SU-DHL-6 (cell line): Measurements from ENCODE around the gene MDM2.

Source experiments
- H2AFZ ChIP-seq: fragments of 200-600 bp; sonication (generic); 2 replicates; pipeline ENCODE4 v1.6.1; 2014; ENCODE audit warnings: low read depth, mild to moderate bottlenecking, moderate library complexity, mixed read lengths, antibody characterized with exemption, low read length; ENCODE audit not compliant: severe bottlenecking
- H3F3A ChIP-seq: fragments of 200-600 bp; shearing (Covaris generic); 2 replicates; pipeline ENCODE4 v1.6.0; 2016; ENCODE audit warnings: antibody characterized with exemption, mild to moderate bottlenecking; ENCODE audit not compliant: insufficient read depth
- H3K27ac ChIP-seq: fragments of 200-600 bp; sonication (generic); 2 replicates; pipeline ENCODE4 v1.5.1; 2016; ENCODE audit warnings: low read depth, mild to moderate bottlenecking, low read length, moderate library complexity, mixed read lengths
- H3K27me3 ChIP-seq: fragments of 200-600 bp; sonication (generic), shearing (Covaris generic); 2 replicates; pipeline ENCODE4 v1.6.0; 2014; ENCODE audit warnings: mild to moderate bottlenecking, low read length
- H3K36me3 ChIP-seq: fragments of 200-600 bp; sonication (generic); 2 replicates; pipeline ENCODE4 v1.6.1; 2014; ENCODE audit warnings: mild to moderate bottlenecking, low read length, mixed read lengths
- H3K4me2 ChIP-seq: fragments of 300-600, 200-600 bp; shearing (Covaris generic), sonication (generic); 2 replicates; pipeline ENCODE4 v1.6.0; 2014; ENCODE audit warnings: low read length, low read depth, mild to moderate bottlenecking; ENCODE audit not compliant: poor library complexity, severe bottlenecking
- H3K4me3 ChIP-seq: fragments of 200-600 bp; sonication (generic); 2 replicates; pipeline ENCODE4 v1.5.1; 2014; ENCODE audit warnings: antibody characterized with exemption, low read length, mild to moderate bottlenecking, mixed read lengths; ENCODE audit not compliant: insufficient read depth, poor library complexity, severe bottlenecking
- H3K79me2 ChIP-seq: fragments of 200-600 bp; sonication (generic); 2 replicates; pipeline ENCODE4 v1.6.1; 2014; ENCODE audit warnings: mild to moderate bottlenecking, low read length, moderate library complexity; ENCODE audit not compliant: insufficient read depth
- H3K9ac ChIP-seq: fragments of 200-600 bp; sonication (generic); 2 replicates; pipeline ENCODE4 v1.7.0; 2014; ENCODE audit warnings: mild to moderate bottlenecking, low read length
- H3K9me2 ChIP-seq: fragments of 200-600 bp; sonication (generic); replicated peaks from 2 replicates; pipeline ENCODE4 v1.6.1; 2014; ENCODE audit warnings: low read length; ENCODE audit not compliant: insufficient read depth
- H3K9me3 ChIP-seq: fragments of 200-600 bp; sonication (generic); 2 replicates; pipeline ENCODE4 v1.6.1; 2014; ENCODE audit warnings: low read length, mixed read lengths; ENCODE audit not compliant: insufficient read depth
- H4K20me1 ChIP-seq: fragments of 200-600 bp; sonication (generic); 2 replicates; pipeline ENCODE4 v1.6.1; 2014; ENCODE audit warnings: low read depth, mild to moderate bottlenecking, antibody characterized with exemption, low read length, moderate library complexity, mixed read lengths
- CTCF ChIP-seq: fragments of 200-600 bp; sonication (generic); IDR thresholded peaks from one replicate; pipeline ENCODE4 v1.5.1; 2017; ENCODE audit warnings: antibody characterized with exemption, mild to moderate bottlenecking, low read length, moderate library complexity; ENCODE audit not compliant: insufficient read depth, poor library complexity, severe bottlenecking
- EZH2phosphoT487 ChIP-seq: fragments of 200-600 bp; sonication (generic), shearing (Covaris generic); conservative IDR thresholded peaks from 2 replicates; pipeline ENCODE4 v1.6.1; 2018; ENCODE audit warnings: mild to moderate bottlenecking, antibody characterized with exemption, low read length, moderate library complexity, mixed read lengths

MDM2 gene

GRCh38 chr12:68871396-68871795, 63.4 kb downstream of the MDM2 start:
- Histone ChIP-seq H3K9ac (no peak overlapping the region), H3F3A (no peaks in the 10 kb centered on the region), H3K9me2 (no peaks in the 10 kb centered on the region), H3K79me2 (no peaks in the 10 kb centered on the region), H3K27me3 (no peaks in the 10 kb centered on the region), H2AFZ (peak overlapping the region; percentile 64), H3K36me3 (no peaks in the 10 kb centered on the region), H3K4me3 (no peak overlapping the region), H3K4me2 (no peak overlapping the region), H3K27ac (no peak overlapping the region), H3K9me3 (no peaks in the 10 kb centered on the region), H4K20me1 (no peaks in the 10 kb centered on the region)
- TF ChIP-seq EZH2phosphoT487 (no peak), CTCF (no peak)

GRCh38 chr12:68871921-68872320, 63.9 kb downstream of the MDM2 start:
- H3K27me3 ChIP-seq = no peaks in the 10 kb centered on the region
- no peak overlapping the region for H3K9ac ChIP-seq
- no peaks in the 10 kb centered on the region for H4K20me1 ChIP-seq
- H3K9me2 ChIP-seq = no peaks in the 10 kb centered on the region
- no peaks in the 10 kb centered on the region for H3K36me3 ChIP-seq
- H3K4me3 ChIP-seq = no peak overlapping the region
- H3K4me2 ChIP-seq = no peak overlapping the region
- no peaks in the 10 kb centered on the region for H3K79me2 ChIP-seq
- peak overlapping the region; percentile 64 for H2AFZ ChIP-seq
- no peak overlapping the region for H3K27ac ChIP-seq
- H3K9me3 ChIP-seq = no peaks in the 10 kb centered on the region
- TF ChIP-seq EZH2phosphoT487 = no peak
- TF ChIP-seq CTCF = peak; percentile 41
- no peaks in the 10 kb centered on the region for H3F3A ChIP-seq

- Histone ChIP-seq H4K20me1 (no peaks in the 10 kb centered on the region), H3K9me3 (no peaks in the 10 kb centered on the region), H3K9me2 (no peaks in the 10 kb centered on the region), H3K4me3 (no peak overlapping the region), H3K27ac (no peak overlapping the region), H3K4me2 (no peak overlapping the region), H3F3A (no peaks in the 10 kb centered on the region), H2AFZ (no peak overlapping the region), H3K36me3 (no peaks in the 10 kb centered on the region), H3K27me3 (no peaks in the 10 kb centered on the region), H3K79me2 (no peaks in the 10 kb centered on the region), H3K9ac (no peak overlapping the region)
- TF ChIP-seq EZH2phosphoT487 = no peak
- TF ChIP-seq CTCF = no peak
Measured at GRCh38 chr12:68873316-68873715, 65.3 kb downstream of the MDM2 start.
